Choroid plexus epithelial cell (primary cell): ENCODE results near the gene ATP10A.

Experiments used
- DNase-seq: peaks from one replicate; pipeline ENCODE4 v3.0.0-alpha.2; 2010; ENCODE audit warnings: low read depth
- H3K4me3 ChIP-seq: 2 replicates; pipeline ENCODE4 v1.5.1; 2011; ENCODE audit warnings: low read depth, mild to moderate bottlenecking, control low read depth, low read length, moderate library complexity
- TF ChIP-seq, protein P1 (sequence below): conservative IDR thresholded peaks from 2 replicates; pipeline ENCODE4 v1.5.1; 2011; ENCODE audit warnings: low read depth, mild to moderate bottlenecking, control low read depth, inconsistent platforms, low read length, moderate library complexity

The ATP10A gene

DNA sequence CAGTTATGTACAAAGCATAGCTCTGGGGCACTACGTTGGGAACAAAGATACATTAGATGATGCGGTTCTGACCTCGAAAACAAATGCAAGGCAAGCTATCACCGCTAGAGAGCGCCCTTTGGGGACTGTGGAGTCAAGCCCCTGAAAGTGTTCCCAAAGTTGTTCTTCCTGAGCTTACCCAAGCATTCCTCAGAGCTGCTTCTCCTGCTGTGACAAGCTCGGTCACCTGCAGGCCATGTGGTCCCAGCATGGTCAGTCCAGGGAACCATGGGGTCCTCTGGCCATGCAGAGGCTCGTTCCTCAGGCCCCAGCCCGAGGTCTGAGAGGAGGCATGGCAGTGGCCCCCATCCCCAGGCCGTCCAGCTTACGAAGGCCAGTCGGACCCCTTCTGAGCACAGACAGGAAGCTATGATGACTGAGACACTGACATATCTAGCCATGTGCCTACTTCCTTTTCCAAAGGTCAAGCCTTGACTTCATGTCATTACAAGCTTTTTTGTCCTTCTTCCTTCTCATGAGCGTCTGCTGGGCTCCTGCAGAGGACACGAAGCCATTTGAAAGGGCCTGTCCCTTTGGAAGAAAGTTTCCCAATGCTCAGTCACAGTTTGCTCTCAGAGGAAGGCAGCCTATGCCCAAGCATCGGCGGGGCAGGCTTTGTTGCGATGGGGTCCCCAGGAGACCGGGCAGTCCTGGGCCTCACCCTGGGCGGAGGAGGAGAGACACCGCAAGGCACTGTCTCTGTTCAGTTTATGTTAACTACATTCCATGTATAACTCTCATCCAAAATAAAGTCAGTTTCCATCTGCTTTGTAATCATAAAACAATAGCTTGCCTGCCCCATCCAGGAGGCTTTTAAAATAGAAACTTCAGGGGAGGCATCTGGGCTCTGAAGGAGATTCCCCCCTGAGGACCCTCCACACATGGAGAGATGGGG is 79.3 kb downstream of the ATP10A start:
- TF ChIP-seq, protein P1, sequence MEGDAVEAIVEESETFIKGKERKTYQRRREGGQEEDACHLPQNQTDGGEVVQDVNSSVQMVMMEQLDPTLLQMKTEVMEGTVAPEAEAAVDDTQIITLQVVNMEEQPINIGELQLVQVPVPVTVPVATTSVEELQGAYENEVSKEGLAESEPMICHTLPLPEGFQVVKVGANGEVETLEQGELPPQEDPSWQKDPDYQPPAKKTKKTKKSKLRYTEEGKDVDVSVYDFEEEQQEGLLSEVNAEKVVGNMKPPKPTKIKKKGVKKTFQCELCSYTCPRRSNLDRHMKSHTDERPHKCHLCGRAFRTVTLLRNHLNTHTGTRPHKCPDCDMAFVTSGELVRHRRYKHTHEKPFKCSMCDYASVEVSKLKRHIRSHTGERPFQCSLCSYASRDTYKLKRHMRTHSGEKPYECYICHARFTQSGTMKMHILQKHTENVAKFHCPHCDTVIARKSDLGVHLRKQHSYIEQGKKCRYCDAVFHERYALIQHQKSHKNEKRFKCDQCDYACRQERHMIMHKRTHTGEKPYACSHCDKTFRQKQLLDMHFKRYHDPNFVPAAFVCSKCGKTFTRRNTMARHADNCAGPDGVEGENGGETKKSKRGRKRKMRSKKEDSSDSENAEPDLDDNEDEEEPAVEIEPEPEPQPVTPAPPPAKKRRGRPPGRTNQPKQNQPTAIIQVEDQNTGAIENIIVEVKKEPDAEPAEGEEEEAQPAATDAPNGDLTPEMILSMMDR = peak; percentile 10
- DNase-seq = no peak
- no peak overlapping the region for H3K4me3 ChIP-seq

DNA sequence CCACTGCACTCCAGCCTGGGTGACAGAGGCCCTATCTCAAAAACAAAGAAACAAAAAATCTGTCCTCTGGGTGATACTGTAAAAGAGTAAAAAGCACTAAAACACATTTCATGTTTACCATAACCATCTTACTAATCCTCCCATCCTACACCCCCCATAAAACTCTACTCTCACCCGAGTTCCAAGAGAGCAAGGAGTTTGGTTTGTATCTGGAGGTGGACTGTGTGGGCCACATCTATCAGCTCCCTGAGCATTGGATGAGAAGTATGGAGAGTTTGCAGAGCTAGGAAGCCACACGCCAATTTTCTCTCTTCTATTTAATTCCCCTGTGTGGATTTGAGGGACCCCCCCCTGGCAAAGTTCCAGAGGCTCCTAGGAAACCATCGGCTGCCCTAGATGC is 80.0 kb downstream of the ATP10A start:
- DNase-seq = no peak
- TF ChIP-seq, protein P1 = no peak
- no peak overlapping the region for H3K4me3 ChIP-seq

DNA sequence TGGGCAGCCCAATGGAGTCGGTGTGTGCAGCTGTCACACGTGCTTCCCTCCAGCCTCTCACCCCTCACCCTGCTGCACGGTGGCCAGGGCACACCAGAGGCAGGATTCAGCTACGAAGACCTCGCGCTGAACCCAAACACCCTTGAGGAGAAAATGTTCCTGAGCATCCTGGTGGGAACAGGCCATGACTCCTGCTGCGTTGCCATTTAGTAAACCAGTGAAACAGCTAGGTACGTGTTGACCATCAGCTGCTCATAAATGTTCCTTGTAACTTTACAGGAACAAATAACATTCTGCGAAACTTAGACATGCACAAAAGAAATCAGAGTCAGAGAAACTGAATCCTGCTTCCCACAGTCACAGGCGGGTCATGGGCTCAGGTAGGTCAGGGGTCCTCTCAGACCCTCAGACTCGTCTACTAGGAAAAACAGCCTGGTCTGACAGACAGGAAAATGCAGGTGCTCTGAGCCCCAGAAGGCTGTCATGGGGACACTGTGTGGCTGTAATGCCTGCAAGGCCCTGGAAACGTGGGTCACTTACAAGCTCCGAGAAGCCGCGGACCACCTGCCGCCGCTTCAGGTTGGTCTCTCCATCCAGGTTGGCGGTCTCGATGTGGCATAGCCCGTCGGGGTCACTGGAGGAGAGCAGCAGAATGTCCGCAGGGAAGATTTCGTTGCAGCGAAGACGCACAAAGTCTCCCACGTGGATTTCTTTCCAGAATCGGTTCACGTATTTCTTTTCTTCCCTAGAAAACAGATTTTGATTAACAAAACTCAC is 82.5 kb downstream of the ATP10A start:
- H3K4me3 ChIP-seq = no peak overlapping the region
- DNase-seq = no peak
- TF ChIP-seq, protein P1 = no peak

DNA sequence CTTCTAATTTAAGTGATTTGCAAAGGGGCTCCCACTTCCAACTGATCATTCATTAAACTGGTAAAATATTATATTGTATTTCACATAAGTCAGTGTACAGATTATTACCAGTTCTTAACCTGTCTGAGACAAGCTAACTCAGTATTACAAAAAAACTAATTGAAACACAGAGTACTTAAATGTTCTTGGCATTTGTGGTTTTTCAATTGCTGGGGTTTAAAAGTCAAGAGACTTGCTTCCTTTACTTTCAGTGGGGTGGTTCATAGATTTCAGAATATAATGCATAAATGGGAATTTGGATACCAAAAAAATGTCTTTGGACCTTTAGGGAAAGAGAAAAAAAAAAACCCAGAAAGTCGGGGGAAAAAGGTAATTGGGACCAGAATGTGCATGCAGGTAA is 85.0 kb downstream of the ATP10A start:
- no peak for DNase-seq
- TF ChIP-seq, protein P1 = no peak
- H3K4me3 ChIP-seq = no peak overlapping the region

DNA sequence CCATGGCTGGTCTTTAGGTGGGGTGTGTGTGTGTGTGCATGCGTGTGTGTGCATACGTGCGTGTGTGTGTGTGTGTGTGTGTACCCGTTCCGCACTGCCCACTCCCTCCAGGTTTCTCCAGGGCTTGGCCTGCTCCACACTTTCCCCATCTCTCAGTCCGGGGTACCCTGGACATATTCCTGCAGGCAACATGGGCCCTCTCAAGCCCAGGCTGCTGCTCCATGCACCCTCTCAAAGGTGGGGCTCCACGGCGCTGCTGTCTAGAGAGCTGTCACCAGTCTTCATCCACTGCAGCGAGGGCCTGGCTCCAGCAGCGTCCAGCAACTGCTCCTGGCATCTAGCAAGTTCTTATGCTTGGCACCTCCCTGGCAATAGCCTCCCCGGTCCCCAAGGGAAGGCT is 86.1 kb downstream of the ATP10A start:
- TF ChIP-seq, protein P1 = no peak
- no peak for DNase-seq
- H3K4me3 ChIP-seq = no peak overlapping the region

DNA sequence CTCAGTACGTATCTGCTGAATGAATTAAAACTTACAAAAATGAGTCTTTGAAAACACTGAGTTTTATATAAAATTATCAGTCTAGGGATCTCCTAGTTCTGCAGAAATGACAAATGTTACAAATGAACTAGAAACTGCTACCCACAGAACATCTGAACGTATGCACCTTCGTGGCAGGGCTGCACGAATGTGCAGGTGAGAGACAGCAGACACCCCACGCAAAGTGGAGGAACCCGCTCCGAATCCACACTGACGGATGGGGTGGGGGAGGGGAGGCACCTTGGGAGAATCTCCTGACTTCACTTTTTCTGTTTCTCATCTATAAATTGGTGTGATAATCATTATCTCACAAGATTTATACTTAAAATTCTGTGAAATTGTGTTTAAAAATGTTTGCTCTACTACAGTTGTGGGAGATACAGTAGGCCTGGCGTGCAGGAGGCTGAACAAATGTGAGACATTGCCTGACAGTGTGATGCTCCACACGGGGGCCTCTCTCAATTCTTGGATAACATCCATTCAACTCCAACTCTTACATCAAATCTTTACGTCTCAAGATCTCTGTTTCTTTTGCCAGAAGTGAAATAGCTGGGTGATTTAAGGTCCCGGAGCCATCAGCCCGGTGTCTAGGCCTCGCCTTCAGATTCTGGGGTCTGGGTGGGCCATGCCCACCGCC is 86.9 kb downstream of the ATP10A start:
- H3K4me3 ChIP-seq = no peak overlapping the region
- no peak for DNase-seq
- TF ChIP-seq, protein P1 = no peak
